ENCODE results near the gene RASA4B.
A peak's percentile ranks its signal among the peaks of the same experiment; 100 is the strongest.
"Not testable (repeated sequence)": the region's sequence is repeated elsewhere in the genome, so short reads cannot be mapped to it uniquely, and the experiment has no call there.

Gene RASA4B

DNA sequence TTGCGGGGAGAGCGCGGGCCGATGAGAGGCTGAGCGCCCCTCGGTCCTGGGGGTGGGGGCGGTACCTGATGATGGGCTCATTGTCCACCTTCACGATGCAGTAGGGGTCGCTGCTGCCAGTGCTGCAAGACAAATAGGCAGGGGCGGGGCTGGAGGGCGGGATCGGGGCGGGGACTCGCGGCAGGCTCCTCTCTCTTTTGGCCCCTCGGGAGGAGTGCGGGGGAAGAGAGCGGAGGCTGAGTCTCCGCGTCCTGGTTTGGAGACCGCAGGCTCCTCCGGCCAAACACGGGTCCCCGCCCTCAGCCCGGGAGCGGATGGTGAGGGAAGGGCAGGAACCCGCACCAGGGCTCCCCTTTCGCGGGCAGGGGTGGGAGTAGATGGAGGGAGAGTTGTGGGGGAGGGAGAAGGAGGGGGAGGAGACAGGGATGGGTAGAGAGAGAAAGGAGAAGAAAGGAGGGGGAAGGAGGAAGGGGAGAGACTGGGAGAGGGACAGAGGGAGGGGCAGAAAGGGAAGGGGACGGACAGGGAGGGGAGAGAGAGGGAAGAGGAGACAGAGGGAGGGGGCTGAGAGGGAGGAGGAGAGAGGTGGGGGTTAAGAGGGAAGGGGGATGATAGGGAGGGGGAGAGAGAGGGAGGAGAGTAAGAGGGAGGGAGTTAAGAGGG, 5.6 kb downstream of the RASA4B start:
- DNase-seq (ENCODE audit: low read depth in 4 of 4, low spot score in 1 of 4), result not testable (repeated sequence)

DNA sequence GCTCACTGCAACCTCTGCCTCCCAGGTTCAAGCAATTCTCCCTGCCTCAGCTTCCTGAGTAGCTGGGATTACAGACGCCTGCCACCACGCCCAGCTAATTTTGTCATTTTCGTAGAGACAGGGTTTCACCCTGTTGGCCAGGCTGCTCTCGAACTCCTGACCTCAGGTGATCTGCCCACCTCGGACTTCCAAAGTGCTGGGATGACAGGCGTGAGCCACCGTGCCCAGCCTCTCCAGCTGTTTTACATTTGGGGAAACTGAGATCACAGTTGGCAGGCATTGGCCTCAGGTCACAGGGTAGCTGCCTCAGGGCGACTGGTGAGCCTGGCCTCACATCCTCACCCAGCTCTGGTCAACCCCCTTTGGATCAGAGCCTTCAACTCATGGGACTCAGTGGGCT, 7.0 kb downstream of the RASA4B start:
- DNase-seq (ENCODE audit: low read depth in 4 of 4, low spot score in 1 of 4), result not testable (repeated sequence)

DNA sequence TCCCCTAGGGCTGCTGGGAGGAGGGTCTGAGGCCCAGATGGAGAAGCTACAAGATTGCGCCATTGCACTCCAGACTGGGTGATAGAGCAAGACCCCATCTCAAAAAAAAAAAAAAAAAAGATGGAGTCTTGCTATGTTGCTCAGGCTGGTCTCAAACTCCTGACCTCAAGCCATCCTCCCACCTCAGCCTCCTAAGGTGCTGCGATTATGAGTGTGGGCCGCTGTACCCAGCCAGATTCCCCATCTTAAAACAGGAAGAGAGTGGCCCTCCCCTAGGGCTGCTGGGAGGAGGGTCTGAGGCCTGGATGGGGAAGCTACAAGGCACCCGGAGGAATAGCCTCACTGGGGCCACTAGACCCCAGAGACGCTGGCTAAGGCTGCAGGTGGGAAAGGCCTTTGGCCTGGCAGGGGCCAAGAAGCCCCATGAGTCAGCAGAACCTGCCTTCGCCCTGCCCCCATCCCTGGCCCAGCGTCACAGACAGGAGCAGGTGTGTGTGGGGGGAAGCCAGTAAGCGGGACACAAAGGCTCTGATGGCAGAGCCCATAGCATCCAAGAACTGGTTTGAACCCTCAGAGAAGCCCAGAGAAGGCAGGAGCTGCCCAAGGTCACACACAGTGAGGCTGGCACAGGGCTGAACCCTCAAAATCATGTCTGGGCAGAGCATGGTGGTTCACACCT, 10.0 kb downstream of the RASA4B start:
- not testable (repeated sequence) for DNase-seq (ENCODE audit: low read depth in 4 of 4, low spot score in 1 of 4)

DNA sequence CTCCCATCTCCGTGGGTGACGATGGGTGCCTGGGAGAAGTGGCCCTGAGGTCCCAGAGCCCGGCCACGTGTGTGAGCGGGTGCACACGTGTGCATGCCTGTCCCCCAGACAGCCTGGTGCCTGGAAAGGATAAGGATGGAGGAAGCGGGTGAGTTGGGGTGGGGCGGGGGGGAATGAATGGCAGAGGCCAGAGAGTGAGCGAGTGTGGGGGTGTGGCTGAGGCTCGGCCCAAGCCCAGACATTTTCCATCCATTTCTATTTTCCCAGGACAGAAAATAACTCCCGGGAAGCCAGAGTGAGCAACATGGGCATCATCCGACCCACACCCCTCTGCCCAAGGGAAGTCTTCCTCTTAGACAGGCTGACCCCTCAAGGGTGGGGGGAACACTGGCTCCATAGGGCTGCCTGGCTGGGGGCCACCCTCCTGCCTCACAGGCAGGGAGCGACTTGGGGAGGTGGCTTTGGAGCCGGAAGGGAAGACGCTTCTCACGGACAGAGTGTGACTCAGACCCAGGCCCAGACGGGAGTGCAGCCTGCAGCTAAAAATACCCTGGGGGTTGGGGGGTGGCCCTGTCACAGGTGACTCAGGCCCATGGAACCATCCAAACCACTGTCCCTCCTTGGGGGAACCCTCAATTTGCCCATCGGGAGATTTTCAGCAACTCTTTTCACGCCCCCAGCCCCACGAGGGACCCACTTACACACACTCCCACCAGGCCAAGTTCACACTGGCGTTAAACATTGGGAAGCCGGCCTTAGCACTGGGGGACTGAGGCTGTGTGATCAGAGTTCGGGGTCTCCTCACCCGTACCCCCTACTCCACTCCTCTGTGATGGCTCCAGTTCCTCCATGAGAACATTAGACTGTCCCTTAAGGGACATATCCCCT, 12.0 kb downstream of the RASA4B start:
- DNase-seq (ENCODE audit: low read depth in 4 of 4, low spot score in 1 of 4), result not testable (repeated sequence)

DNA sequence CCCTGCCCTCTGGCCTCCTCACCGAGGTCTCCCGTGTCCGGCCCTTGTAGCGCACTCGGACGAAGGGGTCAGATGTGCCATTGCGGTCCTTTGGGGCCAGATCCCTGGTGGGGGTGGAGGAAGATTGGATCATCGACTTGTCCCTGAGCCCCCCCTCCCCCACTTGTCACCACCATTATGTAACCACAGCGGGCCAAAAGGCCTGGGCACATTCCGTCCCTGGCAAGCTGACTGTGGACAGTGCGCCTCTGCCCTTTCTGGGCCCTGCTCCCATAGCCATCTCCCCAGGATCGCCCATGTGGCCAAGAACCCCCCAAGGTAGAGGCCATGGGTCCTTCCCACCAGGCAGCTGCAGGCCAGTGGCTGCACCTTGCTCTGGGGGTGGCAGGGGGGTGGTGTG, 14.4 kb downstream of the RASA4B start:
- not testable (repeated sequence) for DNase-seq (ENCODE audit: low read depth in 4 of 4, low spot score in 1 of 4)

DNA sequence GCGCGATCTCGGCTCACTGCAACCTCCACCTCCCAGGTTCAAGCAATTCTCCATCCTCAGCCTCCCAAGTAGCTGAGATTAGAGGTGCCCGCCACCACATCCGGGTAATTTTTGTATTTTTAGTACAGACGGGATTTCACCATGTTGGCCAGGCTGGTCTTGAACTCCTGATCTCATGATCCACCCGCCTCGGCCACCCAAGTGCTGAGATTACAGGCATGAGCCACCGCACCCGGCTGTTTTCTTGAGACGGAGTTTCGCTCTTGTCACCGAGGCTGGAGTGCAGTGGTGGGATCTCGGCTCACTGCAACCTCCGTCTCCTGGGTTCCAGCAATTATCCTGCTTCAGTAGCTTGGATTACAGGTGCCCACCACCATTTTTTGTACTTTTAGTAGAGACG, 19.3 kb downstream of the RASA4B start:
- DNase-seq (ENCODE audit: low read depth in 4 of 4, low spot score in 1 of 4), result not testable (repeated sequence)

DNA sequence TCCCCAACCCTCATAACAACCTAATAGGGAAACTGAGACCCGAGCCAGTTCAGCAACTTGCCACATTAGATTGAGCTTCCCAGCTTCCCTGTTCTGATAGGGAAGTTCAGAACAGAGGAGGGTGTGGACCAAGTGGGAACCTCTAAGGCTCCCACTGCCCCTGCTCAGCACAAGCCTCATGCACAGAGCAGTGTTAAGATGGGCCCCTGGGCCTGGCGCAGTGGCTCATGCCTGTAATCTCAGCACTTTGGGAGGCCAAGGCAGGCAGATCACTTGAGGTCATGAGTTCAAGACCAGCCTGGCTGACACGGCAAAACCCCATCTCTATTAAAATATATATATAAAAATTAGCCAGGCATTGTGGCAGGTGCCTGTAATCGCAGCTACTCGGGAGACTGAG, 20.3 kb downstream of the RASA4B start:
- not testable (repeated sequence) for DNase-seq (ENCODE audit: low read depth in 4 of 4, low spot score in 1 of 4)

DNA sequence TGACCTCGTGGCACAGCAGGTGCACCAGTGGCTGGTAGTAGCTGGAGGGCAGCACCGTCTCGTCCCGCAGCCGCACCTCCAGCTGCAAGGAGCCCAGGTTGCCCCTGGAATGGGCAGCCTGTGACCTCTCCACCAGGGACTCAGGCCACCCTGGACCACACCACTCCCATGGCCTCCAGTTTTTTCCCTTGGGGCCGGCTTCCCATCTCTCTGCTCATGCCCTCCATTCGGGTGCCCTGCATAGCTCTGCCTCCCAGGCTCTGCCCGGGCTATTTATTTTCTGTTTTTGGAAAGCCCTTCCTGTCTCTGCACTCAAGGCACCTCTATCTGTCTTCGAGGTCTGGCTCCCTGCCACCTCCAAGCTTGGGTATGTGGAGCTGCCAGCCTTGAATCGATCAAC, 20.7 kb downstream of the RASA4B start:
- not testable (repeated sequence) for DNase-seq (ENCODE audit: low read depth in 4 of 4, low spot score in 1 of 4)

DNA sequence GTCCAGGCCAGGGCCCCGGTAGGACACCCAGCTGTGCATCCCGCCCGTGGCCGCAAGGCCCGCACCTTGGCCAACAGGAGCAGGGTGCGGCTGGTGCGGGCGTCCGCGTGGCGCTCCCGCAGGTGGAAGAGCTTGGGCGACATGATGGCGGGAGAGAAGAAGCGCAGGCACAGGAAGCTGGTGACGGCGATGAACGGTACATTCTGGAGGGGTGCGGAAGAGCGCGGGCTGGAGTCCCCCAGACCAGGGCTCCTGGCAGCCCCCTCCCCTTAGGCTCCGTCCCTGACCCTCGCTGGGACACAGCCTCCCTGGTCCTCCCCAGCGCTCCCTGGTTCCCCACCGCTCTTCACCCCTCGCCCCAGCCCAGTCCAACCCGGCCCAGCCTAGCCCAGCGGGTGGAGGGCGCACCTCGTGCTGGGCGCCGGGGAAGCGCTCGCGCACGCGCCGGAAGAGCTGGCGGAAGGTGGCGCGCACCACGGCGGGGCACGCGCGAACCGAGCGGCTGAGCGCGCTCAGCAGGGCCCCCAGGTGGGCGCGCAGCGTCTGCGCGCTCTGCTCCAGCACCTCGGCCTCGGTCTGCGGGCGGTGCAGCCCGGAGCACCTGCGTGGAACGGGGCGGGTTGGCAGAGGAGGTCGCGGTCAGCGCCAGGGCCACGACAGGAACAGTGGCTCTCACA, 23.0 kb downstream of the RASA4B start:
- not testable (repeated sequence) for DNase-seq (ENCODE audit: low read depth in 4 of 4, low spot score in 1 of 4)

DNA sequence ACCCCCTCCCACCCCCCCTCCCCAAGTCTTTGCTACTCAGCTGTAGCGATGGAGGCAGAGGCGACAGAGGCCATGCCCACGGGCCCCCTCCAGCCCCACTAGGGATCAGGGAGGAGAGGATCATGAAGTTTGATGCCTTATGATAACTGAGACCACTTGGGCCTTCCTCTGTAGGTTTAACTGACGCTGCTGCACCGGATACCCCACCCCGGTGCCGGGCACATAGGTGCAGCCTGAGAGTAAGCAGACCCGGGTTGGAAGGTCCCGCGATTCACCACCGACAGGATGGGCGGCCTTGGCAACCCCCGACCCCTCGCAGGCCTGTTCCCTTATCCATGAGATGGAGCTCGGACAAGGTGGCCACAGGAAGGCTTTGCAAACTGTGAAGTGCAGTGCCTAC, 23.6 kb downstream of the RASA4B start:
- not testable (repeated sequence) for DNase-seq (ENCODE audit: low read depth in 4 of 4, low spot score in 1 of 4)

DNA sequence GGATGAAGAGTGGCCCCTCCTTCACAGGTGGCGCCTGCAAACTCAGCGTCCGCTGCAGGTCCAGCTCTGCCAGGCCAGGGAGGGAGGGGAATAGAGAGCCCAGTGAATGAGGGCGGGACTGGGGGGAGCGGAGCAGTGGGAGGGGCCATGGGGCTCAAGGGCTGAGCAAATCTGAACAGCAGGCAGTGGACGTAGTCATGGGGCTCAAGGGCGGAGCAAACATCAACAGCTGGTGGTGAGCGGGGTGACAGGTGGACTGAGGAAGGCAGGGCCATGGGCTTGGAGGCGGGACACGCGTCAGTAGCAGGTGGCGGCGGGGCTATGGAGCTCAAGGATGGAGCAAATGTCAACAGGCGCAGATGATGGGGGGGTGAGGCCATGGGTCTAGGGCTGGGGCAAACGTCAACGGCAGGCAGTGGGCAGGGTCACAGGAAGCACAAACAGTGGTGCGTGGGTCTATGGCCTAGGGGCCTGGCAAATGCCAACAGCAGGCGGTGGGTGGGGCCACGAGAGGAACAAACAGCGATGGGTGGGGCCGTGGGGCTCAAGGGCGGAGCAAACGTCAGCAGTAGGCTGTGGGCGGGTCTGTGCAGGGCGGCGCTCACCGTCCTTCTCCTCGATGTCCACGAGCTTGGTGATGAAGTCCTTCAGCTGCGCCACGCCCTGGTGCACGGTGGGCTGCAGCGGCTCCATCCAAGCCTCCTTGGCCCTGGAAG, 24.2 kb downstream of the RASA4B start:
- DNase-seq (ENCODE audit: low read depth in 4 of 4, low spot score in 1 of 4), result not testable (repeated sequence)

DNA sequence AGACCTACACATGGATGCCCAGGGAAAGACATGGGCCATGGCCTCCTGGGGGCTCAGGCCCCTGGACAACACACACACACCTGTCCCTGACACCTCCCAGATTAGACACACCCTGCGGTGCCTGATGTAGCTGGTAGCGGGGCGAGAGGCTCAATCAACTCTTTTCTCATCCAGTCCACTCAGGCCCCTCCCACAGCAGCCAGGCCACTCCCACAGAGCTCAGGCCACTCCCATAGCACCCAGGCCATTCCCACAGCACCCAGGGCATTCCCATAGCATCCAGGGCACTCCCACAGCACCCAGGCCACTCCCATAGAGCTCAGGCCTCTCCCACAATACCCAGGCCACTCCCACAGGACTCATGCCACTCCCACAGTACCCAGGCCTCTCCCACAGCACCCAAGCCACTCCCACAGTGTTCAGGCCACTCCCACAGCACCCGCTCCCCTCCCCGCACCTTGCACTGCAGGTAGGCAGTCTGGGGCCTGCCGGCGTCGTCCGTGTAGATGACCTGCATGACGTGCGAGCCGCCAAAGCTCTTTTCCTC, 27.0 kb downstream of the RASA4B start:
- peak in 2 of 4 experiments; percentile 42 to 60 for DNase-seq (ENCODE audit: low read depth in 4 of 4, low spot score in 1 of 4)

DNA sequence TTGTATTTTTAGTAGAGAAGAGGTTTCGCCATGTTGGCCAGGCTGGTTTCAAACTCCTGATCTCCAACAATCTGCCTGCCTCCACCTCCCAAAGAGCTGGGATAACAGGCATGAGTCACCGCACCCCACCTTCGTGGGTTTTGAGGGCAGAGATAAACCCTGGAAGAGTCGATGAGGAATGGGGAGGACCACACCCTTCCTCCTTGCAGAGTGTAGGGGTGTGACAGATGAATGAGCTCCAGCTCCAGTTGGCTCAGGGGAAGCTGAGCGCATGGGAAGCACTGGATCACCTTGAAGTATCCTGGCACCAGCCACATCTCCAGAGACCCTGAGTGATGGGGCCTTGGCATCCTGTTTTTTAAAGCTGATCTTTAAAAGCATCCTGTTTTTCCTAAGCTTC, 33.3 kb downstream of the RASA4B start:
- DNase-seq (ENCODE audit: low read depth in 4 of 4, low spot score in 1 of 4), result not testable (repeated sequence)

DNA sequence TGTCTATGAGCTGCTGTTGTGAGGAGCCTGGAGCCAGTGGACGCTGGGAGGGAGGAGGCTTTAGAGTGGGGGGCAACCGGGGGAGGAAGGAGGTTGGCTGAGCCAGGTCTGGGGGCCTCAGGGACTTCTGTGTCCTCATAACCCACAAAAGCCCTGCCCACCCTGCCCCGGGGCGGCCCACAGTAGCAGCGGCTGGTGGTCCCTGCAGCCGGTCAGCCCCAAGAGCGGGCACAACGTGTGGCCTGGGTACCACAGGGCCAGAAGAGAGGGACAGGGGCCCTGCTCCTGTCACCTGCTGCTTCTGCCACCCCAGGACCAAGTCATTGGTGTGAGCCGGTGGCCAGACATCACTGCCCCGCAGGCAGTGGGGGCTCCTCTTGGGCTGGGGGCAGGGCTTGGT, 35.6 kb downstream of the RASA4B start:
- not testable (repeated sequence) for DNase-seq (ENCODE audit: low read depth in 4 of 4, low spot score in 1 of 4)

DNA sequence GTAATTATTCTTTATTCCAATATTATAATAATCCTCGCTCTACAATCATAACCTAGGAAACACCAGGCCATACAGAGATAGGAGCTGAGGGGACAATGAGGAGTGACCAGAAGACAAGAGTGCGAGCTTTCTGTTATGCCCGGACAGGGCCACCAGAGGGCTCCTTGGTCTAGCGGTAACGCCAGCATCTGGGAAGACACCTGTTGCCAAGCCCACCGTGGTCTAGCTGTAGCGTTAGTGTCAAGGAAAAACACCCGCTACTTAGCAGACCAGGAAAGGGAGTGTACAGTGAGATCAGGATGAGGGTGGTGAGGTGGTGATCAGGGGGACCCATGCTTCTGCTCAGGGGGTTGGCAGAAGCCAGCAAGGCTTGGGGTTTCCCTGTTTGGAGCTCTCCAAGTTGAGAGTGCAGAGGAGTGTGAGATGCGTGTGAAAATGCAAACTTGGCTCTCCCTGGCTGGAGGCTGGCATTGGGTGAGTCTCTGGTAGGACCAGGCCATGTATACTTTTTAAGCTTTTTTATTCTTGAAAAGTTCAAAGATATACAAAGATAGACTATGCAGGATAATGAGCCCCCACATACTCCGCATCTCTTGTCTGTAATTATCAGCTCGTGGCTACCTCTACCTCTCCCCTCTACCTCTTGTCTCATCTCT, 37.5 kb downstream of the RASA4B start:
- not testable (repeated sequence) for DNase-seq (ENCODE audit: low read depth in 4 of 4, low spot score in 1 of 4)

DNA sequence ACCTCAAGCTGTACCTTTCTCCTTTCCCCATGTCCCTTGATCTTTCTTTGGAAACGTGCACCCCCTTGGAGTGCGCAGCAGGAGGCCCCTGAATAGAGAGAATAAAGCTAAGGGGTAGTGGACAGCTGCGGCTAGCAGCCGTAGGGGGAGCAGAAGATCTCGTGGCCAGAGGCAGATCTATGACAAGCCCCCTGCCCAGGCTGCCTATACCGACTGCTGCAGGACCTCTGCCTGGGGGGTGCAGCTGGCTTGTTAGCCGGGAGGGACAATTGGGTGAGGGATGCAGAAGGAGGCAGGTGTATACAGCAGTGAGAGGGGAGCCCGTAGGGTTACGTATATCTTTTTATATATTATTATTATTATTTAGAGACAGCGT, 38.4 kb downstream of the RASA4B start:
- DNase-seq (ENCODE audit: low read depth in 4 of 4, low spot score in 1 of 4), result not testable (repeated sequence)

DNA sequence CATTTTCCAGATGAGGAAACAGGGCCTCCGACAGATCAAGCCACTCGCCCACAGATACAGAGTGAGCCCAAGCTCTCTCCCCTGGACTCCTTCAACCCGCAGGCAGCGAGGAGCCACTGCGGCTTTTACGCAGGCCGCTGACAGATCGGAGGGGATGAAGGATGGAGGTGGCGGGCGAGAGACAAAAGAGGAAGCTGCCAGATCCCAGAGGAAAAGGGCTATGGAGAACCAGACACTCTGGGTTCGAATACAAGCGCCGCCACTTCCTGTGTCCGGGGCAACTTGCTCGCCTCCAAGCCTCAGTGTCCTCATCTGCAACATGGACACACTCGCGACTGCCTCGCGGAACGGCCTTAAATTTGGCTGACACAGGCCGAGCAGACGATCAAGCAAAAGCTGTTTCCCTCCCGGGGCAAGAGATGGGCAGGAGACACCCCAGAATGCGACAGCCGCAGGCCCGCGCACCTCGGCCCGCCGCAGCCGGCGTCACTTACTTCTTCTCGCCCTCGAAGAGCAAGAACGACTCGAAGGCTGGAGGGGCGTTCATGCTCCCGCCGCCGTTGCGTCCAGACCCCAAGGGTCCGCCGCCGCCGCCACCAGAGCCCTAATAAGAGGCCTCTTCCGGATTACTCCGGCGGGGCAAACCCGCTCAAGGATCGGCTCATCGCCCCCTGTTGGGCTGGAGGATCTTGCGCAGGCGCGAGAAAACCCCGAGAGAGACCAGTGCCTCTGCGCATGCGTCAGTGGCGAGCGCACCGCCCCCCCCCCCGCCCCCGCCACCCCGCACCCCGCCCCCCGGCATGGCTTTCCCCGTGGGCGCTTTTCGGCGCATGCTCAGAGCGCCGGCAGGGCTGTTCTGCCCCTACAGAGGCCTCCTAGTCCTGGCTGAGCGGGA, 39.0 kb downstream of the RASA4B start, which contains the start of gene POLR2J:
Gene POLR2J (minus strand): TSS at position 609 of the 895 bp plus-strand sequence. CDS start 62 bp downstream, at position 547.
- DNase-seq (ENCODE audit: low read depth in 4 of 4, low spot score in 1 of 4), result peak; percentile 50 to 96 (median 75)

DNA sequence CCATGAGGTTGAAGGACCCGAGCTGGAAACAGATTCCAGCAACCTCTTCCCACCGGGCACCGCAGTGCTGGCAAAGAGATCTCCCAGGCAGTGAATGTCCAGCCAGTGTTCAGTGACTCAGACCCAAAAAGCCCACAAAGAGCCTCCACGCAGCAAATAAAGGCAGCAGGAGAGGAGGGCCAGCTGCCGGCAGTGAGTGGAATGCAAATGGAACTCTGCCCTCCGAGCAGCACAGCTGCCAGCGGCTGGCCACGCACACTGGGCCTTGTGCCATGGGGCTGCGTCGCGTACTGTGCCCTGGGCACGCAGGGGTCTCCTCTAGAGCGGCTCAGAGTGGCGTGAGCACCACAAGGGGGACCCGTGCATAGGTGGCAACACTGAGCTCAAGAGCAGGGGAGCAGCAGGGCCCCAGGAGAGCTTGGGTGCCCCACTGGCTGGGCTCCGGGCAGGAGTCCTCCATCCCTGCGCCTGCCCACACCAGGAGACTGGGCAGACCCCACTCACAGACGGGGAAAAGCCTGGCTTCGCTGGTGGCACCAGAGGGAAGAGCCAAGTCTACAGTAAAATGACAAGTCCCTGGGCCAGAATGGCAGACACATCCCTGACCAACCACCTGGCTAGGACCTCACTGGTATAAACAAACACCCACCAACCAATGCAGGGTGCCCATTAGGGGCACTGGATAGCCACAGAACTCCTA, 42.7 kb downstream of the RASA4B start:
- not testable (repeated sequence) for DNase-seq (ENCODE audit: low read depth in 4 of 4, low spot score in 1 of 4)

Data from stimulated activated CD4-positive, alpha-beta T cell treated with anti-CD3 and anti-CD28 coated beads, Interleukin-1b, Interleukin-23, amount 100 ng/mL, for 24 hours (primary cell).